ENCODE measurements around the gene SPEF1. TPM values are rescaled to one million over a fixed set of nuclear protein-coding genes. Genes with fewer than 3 reads are reported as not detected.

Gene SPEF1
- total and polyA plus RNA-seq, 2 of the 4 experiments (the other 2 are of a cell fraction): 0.15 TPM; not detected in 1

DNA sequence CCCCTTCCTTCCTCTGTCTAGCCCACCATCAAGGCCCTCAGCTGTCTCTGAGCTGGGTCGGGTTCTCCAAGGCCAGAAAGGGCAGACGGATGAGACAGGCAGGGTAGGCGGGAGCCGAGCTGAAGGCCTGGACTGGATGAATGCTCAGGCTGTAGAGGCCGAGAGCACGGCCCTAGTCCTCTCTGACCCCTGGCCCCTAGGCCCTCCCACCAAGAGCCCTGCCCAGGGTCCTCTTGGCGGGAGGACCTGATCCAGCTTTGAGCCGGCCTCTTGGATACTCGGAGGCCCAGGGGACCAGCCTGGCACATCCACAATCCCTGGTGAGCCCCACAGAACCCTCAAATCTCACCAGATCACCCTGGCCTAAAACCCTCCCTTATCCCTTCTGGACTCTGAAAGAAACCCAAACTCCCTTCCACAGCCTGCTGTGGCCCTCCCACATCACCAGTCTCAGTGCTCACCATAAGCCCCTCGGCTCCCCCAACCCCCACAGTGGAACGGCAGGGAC is 21.9 kb downstream of the SPEF1 start:
- Histone ChIP-seq H3K9ac (ENCODE audit: low read depth, low read length) (no peak overlapping the region), H3K23ac (ENCODE audit: low read depth, low read length) (no peak overlapping the region), H3K27me3 (ENCODE audit: control insufficient read depth, insufficient read depth, low read length) (no peaks in the 10 kb centered on the region), H2BK20ac (ENCODE audit: low read depth, low read length) (no peak overlapping the region), H4K8ac (ENCODE audit: low read depth in 2 of 2, low read length in 2 of 2) (no peak overlapping the region), H3K18ac (ENCODE audit: low read depth, low read length) (no peak overlapping the region), H4K91ac (ENCODE audit: insufficient read depth, low read depth, low read length) (no peak overlapping the region), H3K4ac (ENCODE audit: low read depth, low read length) (no peak overlapping the region), H3K14ac (replicated peaks; ENCODE audit: low read depth, low read length) (no peak overlapping the region), H2AK5ac (ENCODE audit: low read depth, low read length) (no peak overlapping the region), H3K4me3 (ENCODE audit: insufficient read depth, low read depth, low read length) (no peak overlapping the region), H3K56ac (ENCODE audit: extremely low read depth, insufficient read depth, low read length) (no peak overlapping the region), H2BK120ac (ENCODE audit: low read depth, low read length) (no peak overlapping the region), H2BK15ac (ENCODE audit: low read depth, low read length) (no peak overlapping the region), H3K9me3 (ENCODE audit: control insufficient read depth, insufficient read depth, low read length) (no peaks in the 10 kb centered on the region), H2AK9ac (replicated peaks; ENCODE audit: low read depth, low read length, poor library complexity) (no peak overlapping the region), H3K4me2 (ENCODE audit: low read depth, low read length) (no peak overlapping the region), H3K36me3 (ENCODE audit: control insufficient read depth, insufficient read depth, low read length) (peaks cover 9% of the 10 kb centered on the region; the same call in 1 of the 2 replicates), H3K9me1 (ENCODE audit: insufficient read depth, low read length) (peaks cover 5% of the 10 kb centered on the region), H3K4me1 (ENCODE audit: control insufficient read depth, insufficient read depth, low read length) (no peaks in the 10 kb centered on the region; the same call in 1 of the 2 replicates), H2AFZ (replicated peaks; ENCODE audit: low read length, poor library complexity) (no peak overlapping the region), H3K79me1 (ENCODE audit: low read depth in 1 of 2, low read length in 2 of 2) (peaks cover 3 to 26% of the 10 kb centered on the region in 2 experiments; a peak in 3 of 4 replicates), H4K20me1 (ENCODE audit: insufficient read depth, low read length) (peaks cover 9% of the 10 kb centered on the region; the same call in 1 of the 2 replicates), H4K5ac (ENCODE audit: low read depth, low read length) (no peak overlapping the region), H2BK5ac (ENCODE audit: low read depth, low read length, poor library complexity, severe bottlenecking) (no peak overlapping the region), H3K27ac (ENCODE audit: insufficient read depth, low read length) (no peak overlapping the region)
- no peak for TF ChIP-seq MAZ (IDR thresholded peaks at IDR 0.05; ENCODE audit: borderline replicate concordance, low read depth, low read length)
- no peak for TF ChIP-seq BHLHE40 (IDR thresholded peaks at IDR 0.05; ENCODE audit: low read depth, low read length)
- no peak for TF ChIP-seq NFE2L2 (IDR thresholded peaks at IDR 0.05; ENCODE audit: low read depth, low read length)
- no peak for TF ChIP-seq RAD21 (IDR thresholded peaks at IDR 0.05; ENCODE audit: low read length)
- TF ChIP-seq, protein P1, sequence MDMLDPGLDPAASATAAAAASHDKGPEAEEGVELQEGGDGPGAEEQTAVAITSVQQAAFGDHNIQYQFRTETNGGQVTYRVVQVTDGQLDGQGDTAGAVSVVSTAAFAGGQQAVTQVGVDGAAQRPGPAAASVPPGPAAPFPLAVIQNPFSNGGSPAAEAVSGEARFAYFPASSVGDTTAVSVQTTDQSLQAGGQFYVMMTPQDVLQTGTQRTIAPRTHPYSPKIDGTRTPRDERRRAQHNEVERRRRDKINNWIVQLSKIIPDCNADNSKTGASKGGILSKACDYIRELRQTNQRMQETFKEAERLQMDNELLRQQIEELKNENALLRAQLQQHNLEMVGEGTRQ (IDR thresholded peaks at IDR 0.05; ENCODE audit: low read depth, low read length): no peak
- no peak for TF ChIP-seq RCOR1 (IDR thresholded peaks at IDR 0.05; ENCODE audit: insufficient replicate concordance, low read length)
- no peak for TF ChIP-seq FOS (IDR thresholded peaks at IDR 0.05; ENCODE audit: low read depth, low read length)
- no peak for TF ChIP-seq MXI1 (IDR thresholded peaks at IDR 0.05; ENCODE audit: borderline replicate concordance, low read depth, low read length)
- TF ChIP-seq, protein P2, sequence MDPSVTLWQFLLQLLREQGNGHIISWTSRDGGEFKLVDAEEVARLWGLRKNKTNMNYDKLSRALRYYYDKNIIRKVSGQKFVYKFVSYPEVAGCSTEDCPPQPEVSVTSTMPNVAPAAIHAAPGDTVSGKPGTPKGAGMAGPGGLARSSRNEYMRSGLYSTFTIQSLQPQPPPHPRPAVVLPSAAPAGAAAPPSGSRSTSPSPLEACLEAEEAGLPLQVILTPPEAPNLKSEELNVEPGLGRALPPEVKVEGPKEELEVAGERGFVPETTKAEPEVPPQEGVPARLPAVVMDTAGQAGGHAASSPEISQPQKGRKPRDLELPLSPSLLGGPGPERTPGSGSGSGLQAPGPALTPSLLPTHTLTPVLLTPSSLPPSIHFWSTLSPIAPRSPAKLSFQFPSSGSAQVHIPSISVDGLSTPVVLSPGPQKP (IDR thresholded peaks at IDR 0.05; ENCODE audit: borderline replicate concordance, low read depth, low read length): no peak
- TF ChIP-seq SMC3 (IDR thresholded peaks at IDR 0.05; ENCODE audit: low read depth, low read length): no peak
- TF ChIP-seq, protein P3, sequence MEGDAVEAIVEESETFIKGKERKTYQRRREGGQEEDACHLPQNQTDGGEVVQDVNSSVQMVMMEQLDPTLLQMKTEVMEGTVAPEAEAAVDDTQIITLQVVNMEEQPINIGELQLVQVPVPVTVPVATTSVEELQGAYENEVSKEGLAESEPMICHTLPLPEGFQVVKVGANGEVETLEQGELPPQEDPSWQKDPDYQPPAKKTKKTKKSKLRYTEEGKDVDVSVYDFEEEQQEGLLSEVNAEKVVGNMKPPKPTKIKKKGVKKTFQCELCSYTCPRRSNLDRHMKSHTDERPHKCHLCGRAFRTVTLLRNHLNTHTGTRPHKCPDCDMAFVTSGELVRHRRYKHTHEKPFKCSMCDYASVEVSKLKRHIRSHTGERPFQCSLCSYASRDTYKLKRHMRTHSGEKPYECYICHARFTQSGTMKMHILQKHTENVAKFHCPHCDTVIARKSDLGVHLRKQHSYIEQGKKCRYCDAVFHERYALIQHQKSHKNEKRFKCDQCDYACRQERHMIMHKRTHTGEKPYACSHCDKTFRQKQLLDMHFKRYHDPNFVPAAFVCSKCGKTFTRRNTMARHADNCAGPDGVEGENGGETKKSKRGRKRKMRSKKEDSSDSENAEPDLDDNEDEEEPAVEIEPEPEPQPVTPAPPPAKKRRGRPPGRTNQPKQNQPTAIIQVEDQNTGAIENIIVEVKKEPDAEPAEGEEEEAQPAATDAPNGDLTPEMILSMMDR (conservative IDR thresholded peaks at IDR 0.05; ENCODE audit: low read depth, low read length): no peak
- TF ChIP-seq MAFK (IDR thresholded peaks at IDR 0.05; ENCODE audit: low read depth, low read length): no peak
- TF ChIP-seq CHD1 (IDR thresholded peaks at IDR 0.05; ENCODE audit: low read depth, low read length): no peak
- CTCF ChIA-PET: interaction anchor here (1.0 kb wide), 1 partner anchor 8 kb away, joined by 3 read pairs; the partner anchor contains the start of gene ADISSP
- WGBS, 2 experiments (ENCODE audit: extremely low coverage in 2 of 2, insufficient read length in 1 of 2): 70% methylated on average over 8 of the region's 11 CpGs; no CpG with 5 or more reads in 1 of the 2 experiments
- no TSS peak for BruUV-seq (replicated peaks)
- POLR2A ChIA-PET (ENCODE audit: unreplicated experiment): no interaction called here
- in situ Hi-C loops (cut with MboI; ENCODE audit: low sequenced_read_pairs): no loop called here
- ATAC-seq (ENCODE audit: low read depth) (no peak), DNase-seq (no peak)
- intact Hi-C loops (cut with micrococcal nuclease): no loop called here
- dilution Hi-C loops (cut with HindIII; ENCODE audit: low sequenced_read_pairs, unreplicated experiment): no loop called here

Measured in IMR-90 (cell line).